ENCODE data around the gene ARHGEF38.

ARHGEF38 gene

GRCh38 chr4:105619188-105619931 lies 66.9 kb downstream of the ARHGEF38 start:
- DNase-seq (ENCODE audit: low read depth), result peak; percentile 31
- H3K4me3 ChIP-seq (ENCODE audit: low read depth, low read length), result no peak overlapping the region
- no peak for TF ChIP-seq CTCF (IDR thresholded peaks at IDR 0.05; ENCODE audit: control insufficient read depth, extremely low read depth, insufficient read depth)

- H3K4me3 ChIP-seq (ENCODE audit: low read depth, low read length), result no peak overlapping the region
- TF ChIP-seq CTCF (IDR thresholded peaks at IDR 0.05; ENCODE audit: control insufficient read depth, extremely low read depth, insufficient read depth), result no peak
- no peak for DNase-seq (ENCODE audit: low read depth)
Measured at GRCh38 chr4:105620640-105621323, 68.4 kb downstream of the ARHGEF38 start.

DNA sequence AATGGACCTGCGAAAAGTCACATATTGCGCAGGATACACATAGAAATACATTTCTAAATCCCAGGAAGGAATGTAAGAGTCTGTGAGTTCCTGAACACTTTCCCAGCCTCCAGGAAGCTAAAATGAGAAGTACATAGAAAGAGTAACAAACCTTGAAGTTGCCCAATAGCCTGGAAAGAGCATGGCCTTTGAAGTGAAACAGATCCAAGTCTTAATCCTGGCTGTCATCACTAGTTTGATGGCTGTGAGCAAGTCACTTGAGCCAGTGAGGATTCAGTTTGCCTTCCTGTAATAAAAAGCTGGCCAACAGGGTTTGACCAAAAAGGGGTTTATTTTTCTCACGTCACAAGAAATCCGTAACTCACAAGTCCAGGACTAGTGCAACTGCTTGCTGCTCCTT lies 69.8 kb downstream of the ARHGEF38 start:
- H3K4me3 ChIP-seq (ENCODE audit: low read depth, low read length), result no peak overlapping the region
- DNase-seq (ENCODE audit: low read depth), result no peak
- TF ChIP-seq CTCF (IDR thresholded peaks at IDR 0.05; ENCODE audit: control insufficient read depth, extremely low read depth, insufficient read depth), result no peak

GRCh38 chr4:105623099-105623498 lies 70.7 kb downstream of the ARHGEF38 start:
- no peak overlapping the region for H3K4me3 ChIP-seq (ENCODE audit: low read depth, low read length)
- no peak for DNase-seq (ENCODE audit: low read depth)
- TF ChIP-seq CTCF (IDR thresholded peaks at IDR 0.05; ENCODE audit: control insufficient read depth, extremely low read depth, insufficient read depth), result no peak

DNA sequence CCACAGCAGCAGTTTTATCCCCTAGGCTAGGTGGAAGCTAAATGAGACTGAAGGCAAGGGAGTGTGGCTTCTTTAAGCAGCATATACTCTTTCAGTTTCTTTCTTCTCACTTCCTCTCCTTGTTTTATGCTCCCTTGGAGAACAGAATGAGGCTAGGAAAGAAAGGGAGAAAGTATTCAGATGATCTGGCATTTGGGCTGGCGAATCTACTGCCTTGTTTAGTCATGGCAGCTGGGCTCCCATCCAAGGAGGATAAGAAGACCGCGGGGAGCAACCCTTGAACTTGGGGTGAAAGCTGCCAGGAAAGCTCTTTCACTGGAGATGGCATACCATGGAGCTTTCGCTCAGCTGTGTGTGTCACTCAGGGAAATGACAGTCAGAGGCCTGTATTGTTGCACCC lies 72.1 kb downstream of the ARHGEF38 start:
- H3K4me3 ChIP-seq (ENCODE audit: low read depth, low read length), result no peak overlapping the region
- no peak for DNase-seq (ENCODE audit: low read depth)
- no peak for TF ChIP-seq CTCF (IDR thresholded peaks at IDR 0.05; ENCODE audit: control insufficient read depth, extremely low read depth, insufficient read depth)

DNA sequence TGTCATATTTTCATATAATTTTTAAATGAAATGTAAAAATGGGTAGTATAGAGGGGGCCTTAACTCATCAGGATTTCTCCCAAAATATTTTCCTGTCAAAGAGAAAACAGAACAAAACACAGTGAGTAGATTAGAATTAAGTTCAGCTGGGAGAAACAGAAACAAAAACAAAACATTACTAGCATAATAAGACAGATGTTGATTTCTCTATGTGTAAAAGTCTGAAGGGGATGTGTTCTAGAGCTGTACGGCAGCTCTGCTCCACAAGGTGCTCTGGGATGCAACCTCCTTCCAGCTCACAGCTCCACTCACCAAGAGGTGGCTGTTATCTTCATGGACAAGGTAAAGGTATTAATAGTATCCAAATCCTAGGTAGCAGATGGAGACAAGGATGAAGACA lies 72.8 kb downstream of the ARHGEF38 start:
- DNase-seq (ENCODE audit: low read depth), result no peak
- H3K4me3 ChIP-seq (ENCODE audit: low read depth, low read length), result no peak overlapping the region
- no peak for TF ChIP-seq CTCF (IDR thresholded peaks at IDR 0.05; ENCODE audit: control insufficient read depth, extremely low read depth, insufficient read depth)

Data from LNCaP clone FGC (cell line).